ENCODE data around the gene TIMM8B.
"Not testable (repeated sequence)": the region's sequence is repeated elsewhere in the genome, so short reads cannot be mapped to it uniquely, and the experiment has no call there.

Gene TIMM8B

GRCh38 chr11:112048256-112048655 is 38.3 kb downstream of the TIMM8B start:
- H3K4me1 ChIP-seq (ENCODE audit: control insufficient read depth in 2 of 2, insufficient read depth in 1 of 2, low read depth in 1 of 2, low read length in 2 of 2); H3K4me3 ChIP-seq (ENCODE audit: low read length in 2 of 2); H2BK15ac ChIP-seq (ENCODE audit: low read length); H3K27me3 ChIP-seq (ENCODE audit: control insufficient read depth in 3 of 3, insufficient read depth in 3 of 3, low read depth in 1 of 3, low read length in 3 of 3); H3K9ac ChIP-seq (ENCODE audit: low read depth, low read length, poor library complexity); H2AK5ac ChIP-seq (ENCODE audit: low read depth, low read length); H2BK12ac ChIP-seq (ENCODE audit: low read length); H3K4ac ChIP-seq (ENCODE audit: low read length); H2BK5ac ChIP-seq (ENCODE audit: low read length); H3K4me2 ChIP-seq (ENCODE audit: insufficient read depth, low read length, poor library complexity, severe bottlenecking); H3K18ac ChIP-seq (ENCODE audit: low read length); DNase-seq (ENCODE audit: low spot score); H4K91ac ChIP-seq (ENCODE audit: low read depth, low read length, poor library complexity); H4K8ac ChIP-seq (ENCODE audit: low read depth, low read length); H3K79me1 ChIP-seq (ENCODE audit: low read depth, low read length); H3K14ac ChIP-seq (ENCODE audit: low read length); H2AFZ ChIP-seq (ENCODE audit: low read length); H3K27ac ChIP-seq (replicated peaks; ENCODE audit: low read length); H2BK120ac ChIP-seq (ENCODE audit: low read depth, low read length); H3K23ac ChIP-seq (ENCODE audit: low read depth, low read length, poor library complexity): not testable (repeated sequence)
- WGBS, 2 donors (ENCODE audit: extremely low coverage in 2 of 2, insufficient read length in 2 of 2, insufficient replicate concordance in 1 of 2) = no CpG with 5 or more reads among the region's 3 CpGs
- H3K36me3 ChIP-seq (replicated peaks in 1 of 2; ENCODE audit: control insufficient read depth in 2 of 2, insufficient read depth in 2 of 2, low read length in 2 of 2) = peaks cover 13 to 94% of the 10 kb centered on the region in 2 donors
- H3K9me3 ChIP-seq (replicated peaks in 1 of 2; ENCODE audit: control insufficient read depth in 2 of 2, insufficient read depth in 1 of 2, low read depth in 1 of 2, low read length in 2 of 2) = peaks cover 0 to 11% of the 10 kb centered on the region in 2 donors

DNA sequence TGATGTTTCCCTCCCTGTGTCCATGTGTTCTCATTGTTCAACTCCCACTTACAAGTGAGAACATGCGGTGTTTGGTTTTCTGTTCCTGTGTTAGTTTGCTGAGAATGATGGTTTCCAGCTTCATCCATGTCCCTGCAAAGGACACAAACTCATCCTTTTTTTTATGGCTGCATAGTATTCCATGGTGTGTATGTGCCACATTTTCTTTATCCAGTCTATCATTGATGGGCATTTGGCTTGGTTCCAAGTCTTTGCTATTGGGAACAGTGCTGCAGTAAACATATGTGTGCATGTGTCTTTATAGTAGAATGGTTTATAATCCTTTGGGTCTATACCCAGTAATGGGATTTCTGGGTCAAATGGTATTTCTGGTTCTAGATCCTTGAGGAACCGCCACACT is 39.9 kb downstream of the TIMM8B start:
- H3K4me2 ChIP-seq (ENCODE audit: insufficient read depth, low read length, poor library complexity, severe bottlenecking); DNase-seq (ENCODE audit: low spot score); H3K4me3 ChIP-seq (ENCODE audit: low read length in 2 of 2); H4K91ac ChIP-seq (ENCODE audit: low read depth, low read length, poor library complexity); H3K23ac ChIP-seq (ENCODE audit: low read depth, low read length, poor library complexity); H3K4me1 ChIP-seq (ENCODE audit: control insufficient read depth in 2 of 2, insufficient read depth in 1 of 2, low read depth in 1 of 2, low read length in 2 of 2); H3K27ac ChIP-seq (replicated peaks; ENCODE audit: low read length); H3K27me3 ChIP-seq (ENCODE audit: control insufficient read depth in 3 of 3, insufficient read depth in 3 of 3, low read depth in 1 of 3, low read length in 3 of 3); H3K4ac ChIP-seq (ENCODE audit: low read length); H2BK5ac ChIP-seq (ENCODE audit: low read length); H2AK5ac ChIP-seq (ENCODE audit: low read depth, low read length); H2AFZ ChIP-seq (ENCODE audit: low read length); H2BK120ac ChIP-seq (ENCODE audit: low read depth, low read length); H4K8ac ChIP-seq (ENCODE audit: low read depth, low read length); H3K79me1 ChIP-seq (ENCODE audit: low read depth, low read length); H3K9ac ChIP-seq (ENCODE audit: low read depth, low read length, poor library complexity); H2BK15ac ChIP-seq (ENCODE audit: low read length); H3K18ac ChIP-seq (ENCODE audit: low read length); H3K14ac ChIP-seq (ENCODE audit: low read length); H2BK12ac ChIP-seq (ENCODE audit: low read length): not testable (repeated sequence)
- WGBS, 2 donors (ENCODE audit: extremely low coverage in 2 of 2, insufficient read length in 2 of 2, insufficient replicate concordance in 1 of 2) = no CpG with 5 or more reads among the region's 2 CpGs
- peaks cover 11 to 94% of the 10 kb centered on the region in 2 donors for H3K36me3 ChIP-seq (replicated peaks in 1 of 2; ENCODE audit: control insufficient read depth in 2 of 2, insufficient read depth in 2 of 2, low read length in 2 of 2)
- peaks cover 0 to 11% of the 10 kb centered on the region in 2 donors for H3K9me3 ChIP-seq (replicated peaks in 1 of 2; ENCODE audit: control insufficient read depth in 2 of 2, insufficient read depth in 1 of 2, low read depth in 1 of 2, low read length in 2 of 2)

DNA sequence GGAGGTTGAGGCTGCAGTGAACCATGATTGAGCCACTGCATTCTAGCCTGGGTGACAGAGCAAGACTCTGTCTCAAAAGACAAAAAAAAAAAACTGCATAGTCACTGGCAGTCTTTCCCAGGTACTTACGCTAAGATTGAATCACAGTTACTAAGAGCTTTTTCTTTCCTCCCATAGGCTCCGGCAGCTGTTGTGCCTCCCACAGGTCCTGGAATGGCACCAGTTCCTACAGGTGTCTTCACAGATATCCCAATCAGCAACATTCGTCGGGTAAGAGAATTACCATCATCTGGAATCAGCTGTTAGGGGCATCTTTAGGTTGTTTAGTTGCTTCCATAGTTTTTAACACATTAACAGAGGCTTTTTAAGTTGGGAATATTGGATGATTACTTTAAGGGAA is 41.6 kb downstream of the TIMM8B start:
- Histone ChIP-seq H3K4me2 (ENCODE audit: insufficient read depth, low read length, poor library complexity, severe bottlenecking) (no peak overlapping the region), H3K27ac (replicated peaks; ENCODE audit: low read length) (no peak overlapping the region), H3K9me3 (replicated peaks in 1 of 2; ENCODE audit: control insufficient read depth in 2 of 2, insufficient read depth in 1 of 2, low read depth in 1 of 2, low read length in 2 of 2) (peaks cover 0 to 11% of the 10 kb centered on the region in 2 donors), H3K27me3 (ENCODE audit: control insufficient read depth in 3 of 3, insufficient read depth in 3 of 3, low read depth in 1 of 3, low read length in 3 of 3) (no peaks in the 10 kb centered on the region), H2AFZ (ENCODE audit: low read length) (no peak overlapping the region), H3K79me1 (ENCODE audit: low read depth, low read length) (no peaks in the 10 kb centered on the region), H3K9ac (ENCODE audit: low read depth, low read length, poor library complexity) (no peak overlapping the region), H3K4ac (ENCODE audit: low read length) (no peak overlapping the region), H2BK15ac (ENCODE audit: low read length) (no peak overlapping the region), H3K4me1 (ENCODE audit: control insufficient read depth in 2 of 2, insufficient read depth in 1 of 2, low read depth in 1 of 2, low read length in 2 of 2) (no peaks in the 10 kb centered on the region), H2AK5ac (ENCODE audit: low read depth, low read length) (no peak overlapping the region), H2BK5ac (ENCODE audit: low read length) (no peak overlapping the region), H3K23ac (ENCODE audit: low read depth, low read length, poor library complexity) (no peak overlapping the region), H3K4me3 (ENCODE audit: low read length in 2 of 2) (no peak overlapping the region), H4K91ac (ENCODE audit: low read depth, low read length, poor library complexity) (no peak overlapping the region), H3K14ac (ENCODE audit: low read length) (no peak overlapping the region), H2BK12ac (ENCODE audit: low read length) (no peak overlapping the region), H4K8ac (ENCODE audit: low read depth, low read length) (no peak overlapping the region), H3K18ac (ENCODE audit: low read length) (no peak overlapping the region), H2BK120ac (ENCODE audit: low read depth, low read length) (no peak overlapping the region), H3K36me3 (replicated peaks in 1 of 2; ENCODE audit: control insufficient read depth in 2 of 2, insufficient read depth in 2 of 2, low read length in 2 of 2) (peaks cover 9 to 93% of the 10 kb centered on the region in 2 donors)
- no peak for DNase-seq (ENCODE audit: low spot score)
- WGBS, 2 donors (ENCODE audit: extremely low coverage in 2 of 2, insufficient read length in 2 of 2, insufficient replicate concordance in 1 of 2) = no CpG with 5 or more reads among the region's 4 CpGs

DNA sequence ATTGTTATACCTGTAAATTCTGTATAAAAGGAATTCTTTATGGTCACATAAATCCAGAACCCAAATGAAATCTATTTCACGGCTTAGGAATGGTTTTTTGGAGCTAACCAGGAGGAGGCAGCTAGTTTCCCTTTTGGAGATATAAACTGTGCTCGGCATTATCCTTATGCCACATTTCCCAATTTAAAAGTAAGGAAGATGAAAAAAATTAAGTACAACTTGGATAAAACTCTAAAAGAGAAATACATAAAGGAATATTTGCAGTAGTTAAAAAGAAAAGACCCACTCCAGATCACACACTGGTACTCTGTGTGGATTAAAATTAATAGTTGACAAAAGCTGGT is 43.6 kb downstream of the TIMM8B start:
- no peak overlapping the region for H4K8ac ChIP-seq (ENCODE audit: low read depth, low read length)
- H2BK5ac ChIP-seq (ENCODE audit: low read length) = no peak overlapping the region
- no peaks in the 10 kb centered on the region for H3K79me1 ChIP-seq (ENCODE audit: low read depth, low read length)
- H3K4me3 ChIP-seq (ENCODE audit: low read length in 2 of 2) = no peak overlapping the region
- no peak overlapping the region for H2AK5ac ChIP-seq (ENCODE audit: low read depth, low read length)
- H3K4ac ChIP-seq (ENCODE audit: low read length) = no peak overlapping the region
- peaks cover 0 to 6% of the 10 kb centered on the region in 2 donors for H3K9me3 ChIP-seq (replicated peaks in 1 of 2; ENCODE audit: control insufficient read depth in 2 of 2, insufficient read depth in 1 of 2, low read depth in 1 of 2, low read length in 2 of 2)
- H3K4me1 ChIP-seq (ENCODE audit: control insufficient read depth in 2 of 2, insufficient read depth in 1 of 2, low read depth in 1 of 2, low read length in 2 of 2) = no peaks in the 10 kb centered on the region
- no peak overlapping the region for H3K4me2 ChIP-seq (ENCODE audit: insufficient read depth, low read length, poor library complexity, severe bottlenecking)
- no peak overlapping the region for H3K14ac ChIP-seq (ENCODE audit: low read length)
- H3K27ac ChIP-seq (replicated peaks; ENCODE audit: low read length) = no peak overlapping the region
- H3K9ac ChIP-seq (ENCODE audit: low read depth, low read length, poor library complexity) = no peak overlapping the region
- H2BK15ac ChIP-seq (ENCODE audit: low read length) = no peak overlapping the region
- no CpG with 5 or more reads among the region's 2 CpGs for WGBS, 2 donors (ENCODE audit: extremely low coverage in 2 of 2, insufficient read length in 2 of 2, insufficient replicate concordance in 1 of 2)
- no peak overlapping the region for H2AFZ ChIP-seq (ENCODE audit: low read length)
- H2BK12ac ChIP-seq (ENCODE audit: low read length) = no peak overlapping the region
- no peak overlapping the region for H3K23ac ChIP-seq (ENCODE audit: low read depth, low read length, poor library complexity)
- no peak for DNase-seq (ENCODE audit: low spot score)
- H3K36me3 ChIP-seq (replicated peaks in 1 of 2; ENCODE audit: control insufficient read depth in 2 of 2, insufficient read depth in 2 of 2, low read length in 2 of 2) = peaks cover 13 to 90% of the 10 kb centered on the region in 2 donors
- H3K27me3 ChIP-seq (ENCODE audit: control insufficient read depth in 3 of 3, insufficient read depth in 3 of 3, low read depth in 1 of 3, low read length in 3 of 3) = no peaks in the 10 kb centered on the region
- no peak overlapping the region for H2BK120ac ChIP-seq (ENCODE audit: low read depth, low read length)
- H3K18ac ChIP-seq (ENCODE audit: low read length) = no peak overlapping the region
- no peak overlapping the region for H4K91ac ChIP-seq (ENCODE audit: low read depth, low read length, poor library complexity)
